Neutrophil (primary cell): ENCODE data around the gene PRAC1.

Source experiments
- H3K27ac ChIP-seq: fragments of 200-600 bp; sonication (generic); 2 replicates; pipeline ENCODE4 v1.5.1; 2016; ENCODE audit warnings: mild to moderate bottlenecking, moderate library complexity
- H3K27me3 ChIP-seq: fragments of 200-600 bp; sonication (generic); 2 replicates; pipeline ENCODE4 v1.6.0; 2016; ENCODE audit warnings: mild to moderate bottlenecking
- H3K36me3 ChIP-seq: fragments of 200-600 bp; sonication (generic); 2 replicates; pipeline ENCODE4 v1.5.1; 2017
- H3K4me1 ChIP-seq, 2 experiments: fragments of 200-600 bp in 1 of 2; sonication (generic) in 1 of 2; 1 replicate in 1 of 2; 2 replicates in 1 of 2; pipeline versions ENCODE4 v1.5.1 to v1.6.1; 2013 to 2016; ENCODE audit warnings: low read depth in 1 of 2, low read length in 1 of 2, mild to moderate bottlenecking in 1 of 2, moderate library complexity in 1 of 2; ENCODE audit not compliant: control insufficient read depth in 1 of 2, insufficient read depth in 1 of 2
- H3K4me3 ChIP-seq, 2 experiments: fragments of 200-600 bp in 1 of 2; sonication (generic) in 1 of 2; 1 replicate in 1 of 2; 2 replicates in 1 of 2; pipeline ENCODE4 v1.5.1; 2013 to 2016; ENCODE audit warnings: low read depth in 1 of 2, low read length in 1 of 2, mild to moderate bottlenecking in 1 of 2, moderate library complexity in 1 of 2
- H3K9me3 ChIP-seq: fragments of 200-600 bp; sonication (generic); 2 replicates; pipeline ENCODE4 v1.5.1; 2016
- CTCF ChIP-seq: fragments of 200-600 bp; sonication (generic); IDR thresholded peaks from 2 replicates; pipeline ENCODE4 v1.5.1; 2016; ENCODE audit warnings: antibody characterized with exemption

Gene PRAC1

GRCh38 chr17:48704361-48705248, 17.7 kb downstream of the PRAC1 start:
- Histone ChIP-seq H3K4me1 (no peaks in the 10 kb centered on the region), H3K27ac (no peak overlapping the region), H3K36me3 (no peaks in the 10 kb centered on the region), H3K4me3 (no peak overlapping the region), H3K9me3 (no peaks in the 10 kb centered on the region), H3K27me3 (peaks cover 99% of the 10 kb centered on the region)
- no peak for TF ChIP-seq CTCF

- Histone ChIP-seq H3K9me3 (no peaks in the 10 kb centered on the region), H3K27ac (no peak overlapping the region), H3K4me3 (no peak overlapping the region), H3K27me3 (peaks cover 97% of the 10 kb centered on the region), H3K4me1 (no peaks in the 10 kb centered on the region), H3K36me3 (no peaks in the 10 kb centered on the region)
- no peak for TF ChIP-seq CTCF
Measured at GRCh38 chr17:48701864-48702532, 20.3 kb downstream of the PRAC1 start.

GRCh38 chr17:48693178-48693577, 29.1 kb downstream of the PRAC1 start:
- no peaks in the 10 kb centered on the region for H3K4me1 ChIP-seq
- H3K9me3 ChIP-seq: no peaks in the 10 kb centered on the region
- TF ChIP-seq CTCF: no peak
- H3K27me3 ChIP-seq: peaks cover 94% of the 10 kb centered on the region
- no peak overlapping the region for H3K27ac ChIP-seq
- H3K4me3 ChIP-seq: no peak overlapping the region
- no peaks in the 10 kb centered on the region for H3K36me3 ChIP-seq

- Histone ChIP-seq H3K4me3 (no peak overlapping the region), H3K36me3 (no peaks in the 10 kb centered on the region), H3K27ac (no peak overlapping the region), H3K4me1 (no peaks in the 10 kb centered on the region), H3K27me3 (peaks cover 93% of the 10 kb centered on the region), H3K9me3 (no peaks in the 10 kb centered on the region)
- no peak for TF ChIP-seq CTCF
Measured at GRCh38 chr17:48692049-48692448, 30.3 kb downstream of the PRAC1 start.

- no peak overlapping the region for H3K27ac ChIP-seq
- no peak overlapping the region for H3K4me3 ChIP-seq
- no peaks in the 10 kb centered on the region for H3K4me1 ChIP-seq
- H3K27me3 ChIP-seq: peaks cover 81% of the 10 kb centered on the region
- H3K9me3 ChIP-seq: no peaks in the 10 kb centered on the region
- H3K36me3 ChIP-seq: no peaks in the 10 kb centered on the region
- TF ChIP-seq CTCF: no peak
Measured at GRCh38 chr17:48690655-48691054, 31.7 kb downstream of the PRAC1 start.
